ENCODE results near the gene ABCC2.

DNA sequence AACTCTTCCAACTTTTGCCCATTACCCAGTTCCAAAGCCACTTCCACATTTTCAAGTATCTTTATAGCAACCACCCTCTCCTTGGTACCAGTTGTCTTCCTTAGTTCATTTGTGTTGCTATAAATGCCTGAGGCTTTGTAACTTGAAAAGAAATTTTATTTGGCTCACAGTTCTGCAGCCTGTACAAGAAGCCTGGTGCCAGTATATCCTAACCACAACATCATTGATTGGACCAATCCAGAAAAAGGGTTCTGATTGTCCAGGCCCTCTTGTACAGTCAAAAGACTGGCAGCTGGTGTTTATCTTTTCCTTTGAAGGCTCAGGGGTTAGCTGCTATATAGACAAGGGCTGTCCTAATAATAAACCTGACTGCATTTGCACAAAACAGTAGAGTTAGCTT is 21.1 kb upstream of the ABCC2 start:
- TF ChIP-seq, protein P1, sequence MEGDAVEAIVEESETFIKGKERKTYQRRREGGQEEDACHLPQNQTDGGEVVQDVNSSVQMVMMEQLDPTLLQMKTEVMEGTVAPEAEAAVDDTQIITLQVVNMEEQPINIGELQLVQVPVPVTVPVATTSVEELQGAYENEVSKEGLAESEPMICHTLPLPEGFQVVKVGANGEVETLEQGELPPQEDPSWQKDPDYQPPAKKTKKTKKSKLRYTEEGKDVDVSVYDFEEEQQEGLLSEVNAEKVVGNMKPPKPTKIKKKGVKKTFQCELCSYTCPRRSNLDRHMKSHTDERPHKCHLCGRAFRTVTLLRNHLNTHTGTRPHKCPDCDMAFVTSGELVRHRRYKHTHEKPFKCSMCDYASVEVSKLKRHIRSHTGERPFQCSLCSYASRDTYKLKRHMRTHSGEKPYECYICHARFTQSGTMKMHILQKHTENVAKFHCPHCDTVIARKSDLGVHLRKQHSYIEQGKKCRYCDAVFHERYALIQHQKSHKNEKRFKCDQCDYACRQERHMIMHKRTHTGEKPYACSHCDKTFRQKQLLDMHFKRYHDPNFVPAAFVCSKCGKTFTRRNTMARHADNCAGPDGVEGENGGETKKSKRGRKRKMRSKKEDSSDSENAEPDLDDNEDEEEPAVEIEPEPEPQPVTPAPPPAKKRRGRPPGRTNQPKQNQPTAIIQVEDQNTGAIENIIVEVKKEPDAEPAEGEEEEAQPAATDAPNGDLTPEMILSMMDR (IDR thresholded peaks at IDR 0.05), result no peak
- TF ChIP-seq POLR2A (IDR thresholded peaks at IDR 0.05), result no peak
